ENCODE data around the gene CNPY1.

CNPY1 gene

DNA sequence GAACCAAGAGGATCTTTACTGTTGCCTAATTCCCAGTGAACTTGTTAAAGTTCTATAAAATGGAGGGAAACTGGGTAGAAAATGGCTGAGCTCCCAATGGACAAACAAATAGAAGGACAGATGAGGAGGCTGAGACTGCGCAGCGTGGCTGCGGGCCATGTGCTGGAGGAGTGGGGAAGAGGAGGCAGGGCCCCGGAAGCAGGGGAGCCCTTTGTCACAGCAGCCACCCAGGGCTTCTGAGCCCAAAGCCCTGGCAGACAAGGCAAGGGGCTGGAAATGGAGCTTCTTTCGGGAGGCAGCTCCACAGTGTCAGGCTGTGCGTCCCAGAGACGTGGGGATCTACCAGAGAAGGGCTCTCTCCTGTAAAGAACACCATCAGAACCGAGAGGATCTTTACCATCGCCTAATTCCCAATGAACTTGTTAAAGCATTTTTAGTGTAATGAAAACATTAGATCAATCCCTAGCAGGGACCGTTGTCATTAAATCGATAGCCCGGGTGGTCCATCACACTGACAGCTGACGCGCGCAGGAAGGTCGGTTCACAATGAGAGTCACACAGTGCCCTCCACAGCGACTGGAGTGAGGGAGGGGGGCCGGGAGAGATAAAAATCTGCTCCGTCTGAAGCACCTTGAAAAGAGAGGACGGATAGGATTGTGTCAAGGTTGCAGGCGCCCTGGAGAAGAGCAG is 14.0 kb upstream of the CNPY1 start:
- no peak for DNase-seq (ENCODE audit: low read depth, low spot score)
- TF ChIP-seq, protein P1, sequence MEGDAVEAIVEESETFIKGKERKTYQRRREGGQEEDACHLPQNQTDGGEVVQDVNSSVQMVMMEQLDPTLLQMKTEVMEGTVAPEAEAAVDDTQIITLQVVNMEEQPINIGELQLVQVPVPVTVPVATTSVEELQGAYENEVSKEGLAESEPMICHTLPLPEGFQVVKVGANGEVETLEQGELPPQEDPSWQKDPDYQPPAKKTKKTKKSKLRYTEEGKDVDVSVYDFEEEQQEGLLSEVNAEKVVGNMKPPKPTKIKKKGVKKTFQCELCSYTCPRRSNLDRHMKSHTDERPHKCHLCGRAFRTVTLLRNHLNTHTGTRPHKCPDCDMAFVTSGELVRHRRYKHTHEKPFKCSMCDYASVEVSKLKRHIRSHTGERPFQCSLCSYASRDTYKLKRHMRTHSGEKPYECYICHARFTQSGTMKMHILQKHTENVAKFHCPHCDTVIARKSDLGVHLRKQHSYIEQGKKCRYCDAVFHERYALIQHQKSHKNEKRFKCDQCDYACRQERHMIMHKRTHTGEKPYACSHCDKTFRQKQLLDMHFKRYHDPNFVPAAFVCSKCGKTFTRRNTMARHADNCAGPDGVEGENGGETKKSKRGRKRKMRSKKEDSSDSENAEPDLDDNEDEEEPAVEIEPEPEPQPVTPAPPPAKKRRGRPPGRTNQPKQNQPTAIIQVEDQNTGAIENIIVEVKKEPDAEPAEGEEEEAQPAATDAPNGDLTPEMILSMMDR (IDR thresholded peaks at IDR 0.05; ENCODE audit: low read depth, low read length): no peak
- no peak overlapping the region for H3K4me3 ChIP-seq (ENCODE audit: low read depth, low read length)
- in situ Hi-C loops (cut with HindIII; ENCODE audit: low sequenced_read_pairs): no loop called here

DNA sequence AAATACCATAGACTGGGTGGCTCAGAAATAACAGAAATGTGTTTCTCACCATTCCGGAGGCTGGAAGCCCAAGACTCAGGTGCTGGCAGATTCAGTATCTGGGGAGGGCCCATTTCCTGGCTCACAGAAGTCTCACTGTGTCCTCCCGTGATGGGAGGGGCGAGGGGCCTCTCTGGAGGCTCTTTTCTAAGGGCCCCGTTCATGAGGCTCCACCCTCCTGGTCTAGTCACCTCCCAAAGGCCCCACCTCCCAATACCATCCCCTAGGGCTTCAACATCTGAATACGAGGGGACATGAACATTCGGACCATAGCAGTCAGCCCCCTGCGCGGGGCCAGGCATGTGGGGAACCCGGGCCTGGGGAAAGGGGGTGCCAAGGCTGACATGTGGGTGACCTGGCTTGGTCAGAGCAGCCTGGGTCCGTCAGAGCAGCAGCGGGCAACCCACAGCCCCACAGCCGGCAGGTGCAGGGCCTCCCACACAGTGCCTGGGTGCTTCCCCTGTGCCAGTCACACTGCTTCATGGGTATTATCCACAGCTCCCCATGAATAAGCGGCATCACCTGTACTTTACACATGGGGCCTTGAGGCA is 13.3 kb upstream of the CNPY1 start:
- TF ChIP-seq, protein P1 (IDR thresholded peaks at IDR 0.05; ENCODE audit: low read depth, low read length): no peak
- in situ Hi-C loops (cut with HindIII; ENCODE audit: low sequenced_read_pairs): no loop called here
- DNase-seq (ENCODE audit: low read depth, low spot score): no peak
- H3K4me3 ChIP-seq (ENCODE audit: low read depth, low read length): no peak overlapping the region

DNA sequence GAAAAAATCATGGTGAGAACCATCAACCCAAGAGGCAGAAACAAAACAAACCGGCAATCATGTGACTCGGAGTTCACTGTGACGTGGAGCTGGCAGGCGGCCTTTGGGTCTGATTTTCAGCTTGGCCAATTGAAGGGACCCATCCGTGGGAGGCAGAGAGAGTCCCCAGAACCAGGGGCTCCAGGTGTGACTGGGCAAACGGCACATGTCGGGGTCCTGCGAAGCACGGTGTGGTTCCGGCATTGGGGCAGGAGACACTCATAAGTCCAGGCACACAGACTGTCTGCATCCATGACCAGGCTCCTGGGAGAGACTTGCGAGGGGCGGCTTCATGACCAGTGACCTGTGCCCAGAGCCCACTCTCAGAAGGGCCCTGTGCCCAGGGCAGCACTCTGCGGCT is 12.6 kb upstream of the CNPY1 start:
- no peak for DNase-seq (ENCODE audit: low read depth, low spot score)
- H3K4me3 ChIP-seq (ENCODE audit: low read depth, low read length): no peak overlapping the region
- in situ Hi-C loops (cut with HindIII; ENCODE audit: low sequenced_read_pairs): no loop called here
- TF ChIP-seq, protein P1 (IDR thresholded peaks at IDR 0.05; ENCODE audit: low read depth, low read length): no peak

DNA sequence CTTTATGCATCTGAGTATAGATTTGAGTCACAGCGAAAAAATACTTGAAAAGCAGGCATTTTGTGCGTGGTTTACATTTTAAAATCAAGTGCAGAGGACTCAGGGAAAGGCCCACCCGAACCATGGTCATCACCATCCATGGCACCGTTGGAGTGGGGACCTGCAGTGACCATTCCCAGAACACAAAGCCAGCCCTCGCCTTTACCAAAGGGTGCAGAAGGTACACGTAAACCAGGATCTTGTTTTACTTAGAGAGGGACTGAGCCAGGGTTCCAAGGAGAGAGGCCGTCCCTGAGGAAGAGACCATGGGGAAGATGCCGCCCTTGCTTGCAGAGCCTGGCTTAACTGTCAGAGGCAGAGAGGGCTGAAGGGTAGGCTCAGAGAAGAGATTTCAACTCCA is 12.0 kb upstream of the CNPY1 start:
- in situ Hi-C loops (cut with HindIII; ENCODE audit: low sequenced_read_pairs): no loop called here
- no peak overlapping the region for H3K4me3 ChIP-seq (ENCODE audit: low read depth, low read length)
- TF ChIP-seq, protein P1 (IDR thresholded peaks at IDR 0.05; ENCODE audit: low read depth, low read length): no peak
- no peak for DNase-seq (ENCODE audit: low read depth, low spot score)

DNA sequence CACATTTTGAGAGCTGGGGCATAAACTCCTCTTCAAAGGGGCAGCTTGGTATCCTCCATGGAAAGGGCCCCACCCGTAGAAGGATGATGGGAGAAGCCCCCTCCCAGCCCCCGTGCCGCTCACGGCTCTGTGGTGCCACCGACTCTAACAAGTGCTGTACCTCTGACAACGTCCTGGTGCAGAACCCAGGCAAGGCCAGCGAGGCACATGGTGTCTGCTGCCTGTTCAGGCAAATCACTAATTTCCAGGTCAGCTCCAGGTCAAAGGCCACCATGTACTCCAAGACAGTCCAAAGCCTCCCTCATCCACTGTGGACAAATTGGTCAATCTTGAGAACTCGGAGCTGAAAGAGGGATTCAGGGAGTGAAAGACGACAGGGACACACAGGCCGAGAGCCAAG is 11.4 kb upstream of the CNPY1 start:
- no peak for DNase-seq (ENCODE audit: low read depth, low spot score)
- in situ Hi-C loops (cut with HindIII; ENCODE audit: low sequenced_read_pairs): no loop called here
- TF ChIP-seq, protein P1 (IDR thresholded peaks at IDR 0.05; ENCODE audit: low read depth, low read length): no peak
- no peak overlapping the region for H3K4me3 ChIP-seq (ENCODE audit: low read depth, low read length)

DNA sequence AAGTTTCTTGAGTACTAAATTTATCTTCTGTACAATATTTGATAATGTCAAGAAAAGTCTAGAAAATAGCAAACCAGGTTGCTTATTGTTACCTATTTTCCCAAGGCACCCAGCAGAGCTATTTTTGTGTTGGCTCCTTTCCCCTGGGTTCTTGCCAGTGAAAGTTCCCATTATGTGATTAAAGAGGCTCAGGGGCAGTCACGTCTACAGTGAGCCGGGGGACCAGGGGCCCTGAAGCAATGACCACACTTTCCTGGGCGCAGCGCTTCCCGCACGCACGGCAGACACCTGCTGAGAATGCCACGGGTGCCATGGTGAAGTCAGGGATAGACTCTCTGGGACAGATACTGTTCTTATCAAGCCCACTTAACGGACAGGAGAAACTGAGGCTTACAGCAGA is 10.4 kb upstream of the CNPY1 start:
- in situ Hi-C loops (cut with HindIII; ENCODE audit: low sequenced_read_pairs): no loop called here
- TF ChIP-seq, protein P1 (IDR thresholded peaks at IDR 0.05; ENCODE audit: low read depth, low read length): no peak
- H3K4me3 ChIP-seq (ENCODE audit: low read depth, low read length): no peak overlapping the region
- DNase-seq (ENCODE audit: low read depth, low spot score): no peak
